MM.1S (cell line): ENCODE measurements around the gene RXFP4.

Source experiments
- DNase-seq: peaks from one replicate; pipeline ENCODE4 v3.0.0-alpha.2; 2015
- H2AFZ ChIP-seq: fragments of 300-600 bp; sonication (generic); 2 replicates; pipeline ENCODE4 v1.6.0; 2016; ENCODE audit warnings: antibody characterized with exemption, low read length
- H3F3A ChIP-seq: fragments of 300-600 bp; sonication (generic); 2 replicates; pipeline ENCODE4 v1.6.1; 2016; ENCODE audit warnings: mild to moderate bottlenecking, antibody characterized with exemption, low read length, moderate library complexity, mixed read lengths; ENCODE audit not compliant: insufficient read depth
- H3K27ac ChIP-seq: fragments of 300-600 bp; sonication (generic); 2 replicates; pipeline ENCODE4 v1.5.1; 2016; ENCODE audit warnings: mild to moderate bottlenecking, low read length
- H3K27me3 ChIP-seq: fragments of 300-600 bp; sonication (generic); replicated peaks from 2 replicates; pipeline ENCODE4 v1.6.0; 2016; ENCODE audit warnings: low read length; ENCODE audit not compliant: insufficient read depth
- H3K36me3 ChIP-seq: fragments of 300-600 bp; sonication (generic); replicated peaks from 2 replicates; pipeline ENCODE4 v1.6.1; 2016; ENCODE audit warnings: mild to moderate bottlenecking, low read length, mixed read lengths; ENCODE audit not compliant: insufficient read depth
- H3K4me1 ChIP-seq: fragments of 300-600 bp; sonication (generic); 2 replicates; pipeline ENCODE4 v1.6.1; 2016; ENCODE audit warnings: low read length, mixed read lengths
- H3K4me2 ChIP-seq: fragments of 300-600 bp; sonication (generic); 2 replicates; pipeline ENCODE4 v1.6.0; 2016; ENCODE audit warnings: low read depth, low read length
- H3K4me3 ChIP-seq: fragments of 300-600 bp; sonication (generic); 2 replicates; pipeline ENCODE4 v1.5.1; 2016; ENCODE audit warnings: low read length, mixed read lengths
- H3K79me2 ChIP-seq: fragments of 300-600 bp; sonication (generic); 2 replicates; pipeline ENCODE4 v1.6.1; 2016; ENCODE audit warnings: mixed run types, low read length, mixed read lengths
- H3K9ac ChIP-seq: fragments of 300-600 bp; sonication (generic); 2 replicates; pipeline ENCODE4 v1.6.1; 2016; ENCODE audit warnings: low read length, mixed read lengths
- H3K9me2 ChIP-seq: fragments of 300-600 bp; sonication (generic); replicated peaks from 2 replicates; pipeline ENCODE4 v1.6.1; 2016; ENCODE audit warnings: mild to moderate bottlenecking, low read length, mixed read lengths; ENCODE audit not compliant: insufficient read depth
- H3K9me3 ChIP-seq: fragments of 300-600 bp; sonication (generic); replicated peaks from 2 replicates; pipeline ENCODE4 v1.6.1; 2016; ENCODE audit warnings: mild to moderate bottlenecking, low read length, mixed read lengths; ENCODE audit not compliant: insufficient read depth
- H4K20me1 ChIP-seq: fragments of 300-600 bp; sonication (generic); 2 replicates; pipeline ENCODE4 v1.6.1; 2016; ENCODE audit warnings: mild to moderate bottlenecking, low read length, moderate library complexity, mixed read lengths; ENCODE audit not compliant: insufficient read depth
- EZH2 ChIP-seq: fragments of 300-600 bp; sonication (generic); optimal IDR thresholded peaks from 2 replicates; pipeline ENCODE3; 2017; ENCODE audit warnings: low read depth, mild to moderate bottlenecking, antibody characterized with exemption, low read length, mixed read lengths
- EZH2phosphoT487 ChIP-seq: fragments of 300-600 bp; sonication (generic); IDR thresholded peaks from 2 replicates; pipeline ENCODE4 v1.6.1; 2018; ENCODE audit warnings: antibody characterized with exemption, low read length
- TF ChIP-seq, protein P1 (sequence below): fragments of 300-600 bp; sonication (generic); IDR thresholded peaks from 2 replicates; pipeline ENCODE4 v1.5.1; 2016; ENCODE audit warnings: antibody characterized with exemption, low read length, mixed read lengths

The RXFP4 gene

GRCh38 chr1:155946633-155947219 lies 5.3 kb downstream of the RXFP4 start:
- Histone ChIP-seq H2AFZ (no peak overlapping the region), H3K4me1 (peaks cover 88% of the 10 kb centered on the region), H3K27me3 (no peaks in the 10 kb centered on the region), H3K36me3 (peaks cover 21% of the 10 kb centered on the region), H3K9me2 (no peaks in the 10 kb centered on the region), H3K27ac (peak overlapping the region; percentile 87), H4K20me1 (no peaks in the 10 kb centered on the region), H3F3A (peaks cover 85% of the 10 kb centered on the region), H3K9me3 (no peaks in the 10 kb centered on the region), H3K4me3 (no peak overlapping the region), H3K79me2 (peaks cover 32% of the 10 kb centered on the region), H3K4me2 (peak overlapping the region; percentile 77), H3K9ac (peak overlapping the region; percentile 47)
- no peak for DNase-seq
- TF ChIP-seq EZH2 (no peak), EZH2phosphoT487 (no peak)
- TF ChIP-seq, protein P1, sequence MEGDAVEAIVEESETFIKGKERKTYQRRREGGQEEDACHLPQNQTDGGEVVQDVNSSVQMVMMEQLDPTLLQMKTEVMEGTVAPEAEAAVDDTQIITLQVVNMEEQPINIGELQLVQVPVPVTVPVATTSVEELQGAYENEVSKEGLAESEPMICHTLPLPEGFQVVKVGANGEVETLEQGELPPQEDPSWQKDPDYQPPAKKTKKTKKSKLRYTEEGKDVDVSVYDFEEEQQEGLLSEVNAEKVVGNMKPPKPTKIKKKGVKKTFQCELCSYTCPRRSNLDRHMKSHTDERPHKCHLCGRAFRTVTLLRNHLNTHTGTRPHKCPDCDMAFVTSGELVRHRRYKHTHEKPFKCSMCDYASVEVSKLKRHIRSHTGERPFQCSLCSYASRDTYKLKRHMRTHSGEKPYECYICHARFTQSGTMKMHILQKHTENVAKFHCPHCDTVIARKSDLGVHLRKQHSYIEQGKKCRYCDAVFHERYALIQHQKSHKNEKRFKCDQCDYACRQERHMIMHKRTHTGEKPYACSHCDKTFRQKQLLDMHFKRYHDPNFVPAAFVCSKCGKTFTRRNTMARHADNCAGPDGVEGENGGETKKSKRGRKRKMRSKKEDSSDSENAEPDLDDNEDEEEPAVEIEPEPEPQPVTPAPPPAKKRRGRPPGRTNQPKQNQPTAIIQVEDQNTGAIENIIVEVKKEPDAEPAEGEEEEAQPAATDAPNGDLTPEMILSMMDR = no peak

DNA sequence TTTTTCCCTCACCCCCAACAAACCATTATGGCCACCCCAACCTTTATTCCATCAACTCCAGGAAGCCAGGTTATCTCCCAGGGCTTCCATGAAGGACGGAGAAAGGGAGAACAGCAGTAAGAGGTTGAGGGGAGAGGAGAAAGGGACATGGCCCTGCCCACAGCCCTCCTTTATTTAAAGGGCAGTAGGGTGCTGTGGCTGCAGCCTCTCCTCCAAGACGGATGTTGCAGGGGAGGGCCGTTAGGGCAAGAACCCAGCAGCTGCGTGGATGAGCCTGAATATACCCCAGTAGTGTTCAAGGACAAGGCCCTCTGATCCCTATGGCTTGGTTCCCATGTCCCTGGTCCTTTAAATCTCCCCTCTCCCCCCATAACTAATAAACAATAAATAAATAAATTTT lies 5.9 kb downstream of the RXFP4 start:
- Histone ChIP-seq H4K20me1 (no peaks in the 10 kb centered on the region), H3K4me1 (peaks cover 88% of the 10 kb centered on the region), H3K9ac (peak overlapping the region; percentile 47; the same call in 1 of the 2 replicates), H3K9me2 (no peaks in the 10 kb centered on the region), H3K27ac (peak overlapping the region; percentile 87), H3F3A (peaks cover 84% of the 10 kb centered on the region), H2AFZ (no peak overlapping the region), H3K79me2 (peaks cover 37% of the 10 kb centered on the region), H3K9me3 (no peaks in the 10 kb centered on the region), H3K36me3 (peaks cover 27% of the 10 kb centered on the region), H3K4me2 (peak overlapping the region; percentile 77), H3K4me3 (no peak overlapping the region), H3K27me3 (no peaks in the 10 kb centered on the region)
- TF ChIP-seq, protein P1 = no peak
- TF ChIP-seq EZH2phosphoT487 (no peak), EZH2 (no peak)
- no peak for DNase-seq

- no peak overlapping the region for H3K9ac ChIP-seq
- no peak for DNase-seq
- H3K9me3 ChIP-seq = no peaks in the 10 kb centered on the region
- peaks cover 31% of the 10 kb centered on the region for H3K36me3 ChIP-seq
- H2AFZ ChIP-seq = no peak overlapping the region
- peaks cover 87% of the 10 kb centered on the region for H3K4me1 ChIP-seq
- no peaks in the 10 kb centered on the region for H3K27me3 ChIP-seq
- peaks cover 42% of the 10 kb centered on the region for H3K79me2 ChIP-seq
- H4K20me1 ChIP-seq = no peaks in the 10 kb centered on the region
- H3K4me2 ChIP-seq = peak overlapping the region; percentile 77
- TF ChIP-seq, protein P1 = no peak
- TF ChIP-seq EZH2 (no peak), EZH2phosphoT487 (no peak)
- H3K9me2 ChIP-seq = no peaks in the 10 kb centered on the region
- H3F3A ChIP-seq = peaks cover 85% of the 10 kb centered on the region
- no peak overlapping the region for H3K4me3 ChIP-seq
- peak overlapping the region; percentile 87 for H3K27ac ChIP-seq
These were observed 6.3 kb downstream of the RXFP4 start for GRCh38 chr1:155947741-155948140.
